Left ventricle myocardium inferior (tissue), 1 donor: Measurements from ENCODE around the gene TMEM186. TPM values are rescaled to one million over a fixed set of nuclear protein-coding genes. Genes with fewer than 3 reads are reported as not detected.

Experiments
- DNase-seq: peaks from one replicate; pipeline ENCODE4 v3.0.0-alpha.2; 2020
- H3K27ac ChIP-seq: fragments of 200-600 bp; replicated peaks from 2 replicates; pipeline ENCODE4 v1.8.0; 2021
- H3K27me3 ChIP-seq: fragments of 200-600 bp; 2 replicates; pipeline ENCODE4 v1.8.0; 2021; ENCODE audit warnings: low read depth
- H3K36me3 ChIP-seq: fragments of 200-600 bp; 2 replicates; pipeline ENCODE4 v1.8.0; 2021
- H3K4me1 ChIP-seq: fragments of 200-600 bp; 2 replicates; pipeline ENCODE4 v1.8.0; 2021
- H3K4me3 ChIP-seq: fragments of 200-600 bp; 2 replicates; pipeline ENCODE4 v1.8.0; 2021; ENCODE audit warnings: mild to moderate bottlenecking, moderate library complexity
- H3K9me3 ChIP-seq: fragments of 200-600 bp; replicated peaks from 2 replicates; pipeline ENCODE4 v1.8.0; 2021
- CTCF ChIP-seq: fragments of 200-600 bp; IDR thresholded peaks from 2 replicates; pipeline ENCODE4 v1.8.0; 2021; ENCODE audit warnings: antibody characterized with exemption, mild to moderate bottlenecking, borderline replicate concordance
- intact Hi-C: fragments of 100-400 bp; cut with micrococcal nuclease; formaldehyde crosslinking; loops from one replicate; pipeline ENCODE4 v1.11.0; 2022
- total RNA-seq: library from RNA; stranded (reverse); fragmentation: NEBNext Ultra II Directional; extraction: Animal tissue kit (Norgen Biotek cat#: 25700); gene quantifications from one replicate; pipeline ENCODE4 v1.2.1, GENCODE V29; 2021
- donor health status: DM: no; HTN: yes; CAD: no; lungs with severe emphysema.

Gene TMEM186
- total RNA-seq, 1 donor from 2014 or later, result 16.4 TPM

- Histone ChIP-seq H3K36me3 (peaks cover 10% of the 10 kb centered on the region), H3K4me3 (no peak overlapping the region), H3K27me3 (no peaks in the 10 kb centered on the region), H3K27ac (no peak overlapping the region), H3K9me3 (no peaks in the 10 kb centered on the region), H3K4me1 (no peaks in the 10 kb centered on the region)
- intact Hi-C loops, result no loop called here
- TF ChIP-seq CTCF, result no peak
- DNase-seq, result no peak
These were observed 33.5 kb downstream of the TMEM186 start for GRCh38 chr16:8763899-8764298.

GRCh38 chr16:8763083-8763482 lies 34.4 kb downstream of the TMEM186 start:
- intact Hi-C loops, result no loop called here
- Histone ChIP-seq H3K9me3 (no peaks in the 10 kb centered on the region), H3K27ac (no peak overlapping the region), H3K4me3 (no peak overlapping the region), H3K4me1 (no peaks in the 10 kb centered on the region), H3K27me3 (no peaks in the 10 kb centered on the region), H3K36me3 (peaks cover 3% of the 10 kb centered on the region)
- no peak for DNase-seq
- no peak for TF ChIP-seq CTCF

- no peak for TF ChIP-seq CTCF
- H3K27ac ChIP-seq, result no peak overlapping the region
- no peak overlapping the region for H3K4me3 ChIP-seq
- intact Hi-C loops, result no loop called here
- no peaks in the 10 kb centered on the region for H3K27me3 ChIP-seq
- H3K9me3 ChIP-seq, result no peaks in the 10 kb centered on the region
- H3K4me1 ChIP-seq, result no peaks in the 10 kb centered on the region
- no peak for DNase-seq
- H3K36me3 ChIP-seq, result no peaks in the 10 kb centered on the region
These were observed 35.2 kb downstream of the TMEM186 start for GRCh38 chr16:8762254-8762653.

- no peak for DNase-seq
- Histone ChIP-seq H3K27me3 (no peaks in the 10 kb centered on the region), H3K4me1 (no peaks in the 10 kb centered on the region), H3K27ac (no peak overlapping the region), H3K9me3 (no peaks in the 10 kb centered on the region), H3K36me3 (no peaks in the 10 kb centered on the region), H3K4me3 (no peak overlapping the region)
- no peak for TF ChIP-seq CTCF
- intact Hi-C loops, result no loop called here
These were observed 36.4 kb downstream of the TMEM186 start for GRCh38 chr16:8761078-8761477.

GRCh38 chr16:8760021-8760420 lies 37.4 kb downstream of the TMEM186 start:
- Histone ChIP-seq H3K36me3 (no peaks in the 10 kb centered on the region), H3K4me3 (no peak overlapping the region), H3K27me3 (no peaks in the 10 kb centered on the region), H3K4me1 (no peaks in the 10 kb centered on the region), H3K27ac (no peak overlapping the region), H3K9me3 (no peaks in the 10 kb centered on the region)
- intact Hi-C loops, result no loop called here
- TF ChIP-seq CTCF, result no peak
- DNase-seq, result no peak

GRCh38 chr16:8758022-8758421 lies 39.4 kb downstream of the TMEM186 start:
- intact Hi-C loops, result no loop called here
- no peak for DNase-seq
- no peak overlapping the region for H3K27ac ChIP-seq
- no peak overlapping the region for H3K4me3 ChIP-seq
- H3K36me3 ChIP-seq, result no peaks in the 10 kb centered on the region
- TF ChIP-seq CTCF, result no peak
- no peaks in the 10 kb centered on the region for H3K27me3 ChIP-seq
- no peaks in the 10 kb centered on the region for H3K4me1 ChIP-seq
- no peaks in the 10 kb centered on the region for H3K9me3 ChIP-seq
